A549 (cell line): ENCODE results near the gene PI16. TPM values are rescaled to one million over a fixed set of nuclear protein-coding genes. Genes with fewer than 3 reads are reported as not detected.

Source experiments
- ATAC-seq, 2 experiments: fragments of 200-7000 bp in 1 of 2; fragments of >200 bp in 1 of 2; cut with Nextera tagmentation in 1 of 2; cut with Tn5 transposase in 1 of 2; 3 replicates each; pipeline versions ENCODE4 v1.8.0 to v1.9.1; 2018 to 2020; ENCODE audit warnings: mild to moderate bottlenecking in 1 of 2, moderate library complexity in 1 of 2
- CTCF ChIA-PET: fragments of 300-600 bp; sonication (Branson Sonifier 250); formaldehyde crosslinking; extraction: SDS; loops from one replicate; lab custom pipeline; 2021; ENCODE audit warnings: antibody characterized with exemption, inconsistent platforms; lab: Yijun Ruan, JAX
- POLR2A ChIA-PET: fragments of 350-600 bp; formaldehyde crosslinking; extraction: SDS; loops from one replicate; lab custom pipeline; 2021; ENCODE audit warnings: antibody characterized with exemption, inconsistent platforms; lab: Yijun Ruan, JAX
- DNase-seq, 2 experiments: peaks; one replicate each; pipeline versions ENCODE4 v3.0.0 to v3.0.0-alpha.2; 2011 to 2016; ENCODE audit warnings: low read depth in 1 of 2, low spot score in 1 of 2
- FAIRE-seq: peaks from 2 replicates; lab custom pipeline; 2011; peaks lifted over from hg19 to GRCh38; lab: Jason Lieb, UNC
- H3K27ac ChIP-seq, 2 experiments: fragments of >200 bp; sonication (Bioruptor Twin); formaldehyde crosslinking; 3 replicates each; pipeline ENCODE4 v1.5.1; 2016 to 2017
- H3K4me1 ChIP-seq: fragments of >200 bp; sonication (Bioruptor Twin); formaldehyde crosslinking; 3 replicates; pipeline ENCODE4 v1.6.1; 2016
- H3K4me2 ChIP-seq: fragments of >200 bp; sonication (Bioruptor Twin); formaldehyde crosslinking; 3 replicates; pipeline ENCODE4 v1.6.1; 2016
- H3K4me3 ChIP-seq: fragments of >200 bp; sonication (Bioruptor Twin); formaldehyde crosslinking; 3 replicates; pipeline ENCODE4 v1.5.1; 2016
- H3K9me3 ChIP-seq: fragments of >200 bp; sonication (Bioruptor Twin); formaldehyde crosslinking; 3 replicates; pipeline ENCODE4 v1.6.1; 2016
- BHLHE40 ChIP-seq: IDR thresholded peaks from 2 replicates; pipeline ENCODE4 v1.6.1; 2012; ENCODE audit warnings: low read depth, low read length, inconsistent platforms
- CBX8 ChIP-seq: fragments of 200-600 bp; sonication (generic); IDR thresholded peaks from 2 replicates; pipeline ENCODE4 v1.6.1; 2016
- CHD4 ChIP-seq: fragments of 200-600 bp; sonication (generic); IDR thresholded peaks from 2 replicates; pipeline ENCODE4 v1.6.1; 2016; ENCODE audit warnings: antibody characterized with exemption, mild to moderate bottlenecking, borderline replicate concordance
- EP300 ChIP-seq, 2 experiments: fragments of >200 bp; sonication (Bioruptor Twin); formaldehyde crosslinking; IDR thresholded peaks; 2 replicates in 1 of 2; 3 replicates in 1 of 2; pipeline ENCODE4 v1.6.1; 2016 to 2017
- ESRRA ChIP-seq: fragments of 150-350 bp; IDR thresholded peaks from 2 replicates; pipeline ENCODE4 v1.6.1; 2014; ENCODE audit warnings: mild to moderate bottlenecking, low read length, borderline replicate concordance
- FOSL2 ChIP-seq, 2 experiments: fragments of 450-650 bp in 1 of 2; fragments of >200 bp in 1 of 2; sonication (Bioruptor Twin) in 1 of 2; formaldehyde crosslinking; IDR thresholded peaks; 2 replicates each; pipeline versions ENCODE4 v1.5.0 to v1.6.1; 2016 to 2020; ENCODE audit warnings: mild to moderate bottlenecking in 1 of 2, moderate library complexity in 1 of 2
- FOXS1 ChIP-seq: fragments of 250-450 bp; sonication (Bioruptor Pico); IDR thresholded peaks from 2 replicates; pipeline ENCODE4 v1.5.0; 2020; ENCODE audit warnings: mild to moderate bottlenecking, moderate library complexity
- HOXA7 ChIP-seq: fragments of 250-450 bp; sonication (Bioruptor Pico); IDR thresholded peaks from 2 replicates; pipeline ENCODE4 v1.5.0; 2020; ENCODE audit warnings: mild to moderate bottlenecking, moderate library complexity
- HOXB13 ChIP-seq: fragments of 250-450 bp; sonication (Bioruptor Pico); IDR thresholded peaks from 2 replicates; pipeline ENCODE4 v1.5.0; 2020; ENCODE audit warnings: low read depth, mild to moderate bottlenecking, moderate library complexity
- JUN ChIP-seq, 2 experiments: fragments of >200 bp; sonication (Bioruptor Twin); formaldehyde crosslinking; IDR thresholded peaks; 2 replicates in 1 of 2; 3 replicates in 1 of 2; pipeline ENCODE4 v1.6.1; 2016 to 2017
- JUNB ChIP-seq: fragments of >200 bp; sonication (Bioruptor Twin); formaldehyde crosslinking; IDR thresholded peaks from 2 replicates; pipeline ENCODE4 v1.6.1; 2016
- MAZ ChIP-seq: fragments of 150-350 bp; IDR thresholded peaks from 2 replicates; pipeline ENCODE4 v1.6.1; 2014; ENCODE audit warnings: antibody characterized with exemption, low read depth, low read length, borderline replicate concordance
- MYC ChIP-seq: IDR thresholded peaks from 2 replicates; pipeline ENCODE4 v1.6.1; 2012; ENCODE audit warnings: mild to moderate bottlenecking, inconsistent platforms, low read length, improper control_type of control experiment, borderline replicate concordance
- NPAS2 ChIP-seq: fragments of 250-450 bp; sonication (Bioruptor Pico); IDR thresholded peaks from 2 replicates; pipeline ENCODE4 v1.8.0; 2022; ENCODE audit warnings: mild to moderate bottlenecking, moderate library complexity, borderline replicate concordance
- PHF8 ChIP-seq: fragments of 200-600 bp; sonication (generic); IDR thresholded peaks from 2 replicates; pipeline ENCODE4 v1.6.1; 2016; ENCODE audit warnings: low read depth, mild to moderate bottlenecking, antibody characterized with exemption, moderate library complexity, borderline replicate concordance
- POLR2AphosphoS2 ChIP-seq: conservative IDR thresholded peaks from 2 replicates; pipeline ENCODE4 v1.6.1; 2012; ENCODE audit warnings: low read length, improper control_type of control experiment, inconsistent platforms
- RCOR1 ChIP-seq: fragments of 150-350 bp; IDR thresholded peaks from 2 replicates; pipeline ENCODE4 v1.6.1; 2014; ENCODE audit warnings: antibody characterized with exemption, low read length, low read depth
- RFX5 ChIP-seq: fragments of 450-650 bp; IDR thresholded peaks from 2 replicates; pipeline ENCODE4 v1.7.1; 2014; ENCODE audit warnings: antibody characterized with exemption, mild to moderate bottlenecking, moderate library complexity
- RNF2 ChIP-seq: fragments of 200-600 bp; sonication (generic); IDR thresholded peaks from 2 replicates; pipeline ENCODE4 v1.6.1; 2016; ENCODE audit warnings: low read depth, mild to moderate bottlenecking, antibody characterized with exemption, moderate library complexity, borderline replicate concordance
- SMC3 ChIP-seq: fragments of >200 bp; sonication (Bioruptor Twin); formaldehyde crosslinking; IDR thresholded peaks from 3 replicates; pipeline ENCODE4 v1.6.1; 2018; ENCODE audit warnings: inconsistent platforms
- TFCP2L1 ChIP-seq: fragments of 250-450 bp; sonication (Bioruptor Pico); IDR thresholded peaks from 2 replicates; pipeline ENCODE4 v1.5.0; 2021; ENCODE audit warnings: mild to moderate bottlenecking
- TP53 ChIP-seq: fragments of 250-450 bp; sonication (Bioruptor Pico); IDR thresholded peaks from 2 replicates; pipeline ENCODE4 v1.5.0; 2021; ENCODE audit warnings: mild to moderate bottlenecking, moderate library complexity
- ZC3H11A ChIP-seq: fragments of 450-650 bp; IDR thresholded peaks from 2 replicates; pipeline ENCODE4 v1.6.1; 2014; ENCODE audit warnings: antibody characterized with exemption, mild to moderate bottlenecking
- ZFP36 ChIP-seq: fragments of 450-650 bp; IDR thresholded peaks from 2 replicates; pipeline ENCODE4 v1.6.1; 2014; ENCODE audit warnings: borderline replicate concordance; ENCODE audit not compliant: partially characterized antibody
- ZNF302 ChIP-seq: fragments of 250-450 bp; sonication (Bioruptor Pico); IDR thresholded peaks from 2 replicates; pipeline ENCODE4 v1.9.0; 2021; ENCODE audit warnings: inconsistent platforms, mild to moderate bottlenecking, moderate library complexity
- ZSCAN20 ChIP-seq: fragments of 250-450 bp; sonication (Bioruptor Pico); IDR thresholded peaks from 2 replicates; pipeline ENCODE4 v1.8.0; 2022; ENCODE audit warnings: mild to moderate bottlenecking, moderate library complexity
- WGBS: methylation state at CpG from one replicate; pipeline ENCODE4 v1.1.6; 2017; ENCODE audit errors: missing lambda C conversion rate; 5-methylcytosine and 5-hydroxymethylcytosine counted together
- polyA plus RNA-seq, 4 experiments: library from polyadenylated mRNA; depleted of rRNA in 3 of 4; stranded (reverse); fragments of >200 nt; fragmentation: RNase III in 1 of 4; extraction: RNeasy Plus Mini Kit Qiagen cat#74134 plus additional on column Dnase treatment in 1 of 4; gene quantifications; 2 replicates in 3 of 4; 3 replicates in 1 of 4; pipeline ENCODE4 v1.2.3, GENCODE V29; 2011 to 2017
- TF ChIP-seq, protein P1 (sequence below): fragments of 150-350 bp; IDR thresholded peaks from 2 replicates; pipeline ENCODE4 v1.6.1; 2014; ENCODE audit warnings: low read depth, mild to moderate bottlenecking, low read length

PI16 gene
- polyA plus RNA-seq, 2 of the 4 experiments (the other 2 are of a cell fraction) = not detected

GRCh38 chr6:36906539-36907325, 47.8 kb upstream of the PI16 start:
- Histone ChIP-seq H3K9me3 (no peaks in the 10 kb centered on the region), H3K27ac (no peak overlapping the region), H3K4me3 (no peak overlapping the region), H3K4me1 (no peaks in the 10 kb centered on the region), H3K4me2 (no peak overlapping the region)
- ChIA-PET CTCF (interaction anchor here (0.7 to 2.6 kb wide), 3 partner anchors 10 to 112 kb away, joined by 3 to 10 read pairs (median 3); no protein-coding TSS in a partner anchor), POLR2A (no interaction called here)
- ATAC-seq (no peak), DNase-seq (no peak), FAIRE-seq (no peak)
- 6% methylated on average over 2 of the region's 2 CpGs for WGBS
- TF ChIP-seq FOXS1 (CRISPR knock-in tag) (no peak), ZC3H11A (no peak), BHLHE40 (no peak), FOSL2 (IDR thresholded peaks at IDR 0.05) (no peak), FOSL2 (CRISPR knock-in tag; IDR thresholded peaks at IDR 0.05) (no peak), TFCP2L1 (no peak), ESRRA (no peak), ZFP36 (no peak), RFX5 (no peak), SMC3 (no peak), HOXB13 (CRISPR knock-in tag) (no peak), ZSCAN20 (CRISPR knock-in tag) (no peak), POLR2AphosphoS2 (no peak), EP300 (IDR thresholded peaks at IDR 0.05) (no peak), TP53 (CRISPR knock-in tag) (no peak), RCOR1 (no peak)

- H3K9me3 ChIP-seq = no peaks in the 10 kb centered on the region
- FAIRE-seq = no peak
- POLR2A ChIA-PET = no interaction called here
- no peak overlapping the region for H3K4me2 ChIP-seq
- H3K27ac ChIP-seq = no peak overlapping the region
- H3K4me1 ChIP-seq = no peaks in the 10 kb centered on the region
- CTCF ChIA-PET = interaction anchor here (1.2 to 2.6 kb wide), 2 partner anchors 23 to 111 kb away, joined by 3 to 10 read pairs; no protein-coding TSS in a partner anchor
- TF ChIP-seq ZFP36 = no peak
- no peak for TF ChIP-seq RNF2
- no peak for TF ChIP-seq HOXA7 (CRISPR knock-in tag)
- no peak for TF ChIP-seq CBX8
- no peak for TF ChIP-seq CHD4
- no peak for TF ChIP-seq HOXB13 (CRISPR knock-in tag)
- no peak for TF ChIP-seq MYC
- TF ChIP-seq RCOR1 = no peak
- TF ChIP-seq ZNF302 = no peak
- no peak for TF ChIP-seq NPAS2 (CRISPR knock-in tag)
- TF ChIP-seq JUN (IDR thresholded peaks at IDR 0.05) = no peak
- TF ChIP-seq POLR2AphosphoS2 = no peak
- TF ChIP-seq PHF8 = no peak
- TF ChIP-seq, protein P1, sequence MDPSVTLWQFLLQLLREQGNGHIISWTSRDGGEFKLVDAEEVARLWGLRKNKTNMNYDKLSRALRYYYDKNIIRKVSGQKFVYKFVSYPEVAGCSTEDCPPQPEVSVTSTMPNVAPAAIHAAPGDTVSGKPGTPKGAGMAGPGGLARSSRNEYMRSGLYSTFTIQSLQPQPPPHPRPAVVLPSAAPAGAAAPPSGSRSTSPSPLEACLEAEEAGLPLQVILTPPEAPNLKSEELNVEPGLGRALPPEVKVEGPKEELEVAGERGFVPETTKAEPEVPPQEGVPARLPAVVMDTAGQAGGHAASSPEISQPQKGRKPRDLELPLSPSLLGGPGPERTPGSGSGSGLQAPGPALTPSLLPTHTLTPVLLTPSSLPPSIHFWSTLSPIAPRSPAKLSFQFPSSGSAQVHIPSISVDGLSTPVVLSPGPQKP = no peak
- TF ChIP-seq JUNB = no peak
- no peak for TF ChIP-seq MAZ
- ATAC-seq = no peak
- 73% methylated on average over 5 of the region's 5 CpGs for WGBS
- no peak overlapping the region for H3K4me3 ChIP-seq
- no peak for DNase-seq
Observed at GRCh38 chr6:36907781-36908180, 46.8 kb upstream of the PI16 start.
